SK-N-SH treated with all-trans-retinoic acid at 6 μM for 48 hours (cell line): Measurements from ENCODE around the gene CFAP251.

ENCODE experiments used
- ATAC-seq: fragments of 200-7000 bp; cut with Tn5 transposase; 3 replicates; pipeline ENCODE4 v1.9.1; 2020; ENCODE audit warnings: mild to moderate bottlenecking, moderate library complexity
- ARNTL ChIP-seq: fragments of 450-650 bp; formaldehyde crosslinking; IDR thresholded peaks from 2 replicates; pipeline ENCODE4 v1.5.0; 2020; ENCODE audit warnings: low read depth, mild to moderate bottlenecking, moderate library complexity, borderline replicate concordance
- BACH2 ChIP-seq: fragments of 250-450 bp; sonication (Bioruptor Pico); IDR thresholded peaks from 2 replicates; pipeline ENCODE4 v1.9.0; 2021; ENCODE audit warnings: mild to moderate bottlenecking, borderline replicate concordance
- CSDC2 ChIP-seq: fragments of 250-450 bp; sonication (Bioruptor Pico); IDR thresholded peaks from 2 replicates; pipeline ENCODE4 v1.5.0; 2020; ENCODE audit warnings: mild to moderate bottlenecking, moderate library complexity
- ESRRG ChIP-seq: fragments of 250-450 bp; sonication (Bioruptor Pico); IDR thresholded peaks from 2 replicates; pipeline ENCODE4 v1.6.1; 2021; ENCODE audit warnings: mild to moderate bottlenecking
- GLIS3 ChIP-seq: fragments of 250-450 bp; sonication (Bioruptor Pico); IDR thresholded peaks from 2 replicates; pipeline ENCODE4 v1.5.0; 2020; ENCODE audit warnings: mild to moderate bottlenecking, moderate library complexity
- ISL1 ChIP-seq: fragments of 250-450 bp; sonication (Bioruptor Pico); IDR thresholded peaks from 2 replicates; pipeline ENCODE4 v2.1.2; 2022; ENCODE audit warnings: mild to moderate bottlenecking, moderate library complexity
- OSR1 ChIP-seq: fragments of 250-450 bp; sonication (Bioruptor Pico); IDR thresholded peaks from 2 replicates; pipeline ENCODE4 v1.8.0; 2022; ENCODE audit warnings: moderate library complexity, mild to moderate bottlenecking, inconsistent platforms
- RARB ChIP-seq: fragments of 250-450 bp; sonication (Bioruptor Pico); IDR thresholded peaks from 2 replicates; pipeline ENCODE4 v1.8.0; 2021; ENCODE audit warnings: mild to moderate bottlenecking, moderate library complexity
- SNAI2 ChIP-seq: fragments of 250-450 bp; sonication (Bioruptor Pico); IDR thresholded peaks from 2 replicates; pipeline ENCODE4 v1.5.0; 2020; ENCODE audit warnings: mild to moderate bottlenecking, moderate library complexity
- TCF4 ChIP-seq: fragments of 250-450 bp; sonication (Bioruptor Pico); IDR thresholded peaks from 2 replicates; pipeline ENCODE4 v1.8.0; 2021; ENCODE audit warnings: mild to moderate bottlenecking, moderate library complexity, borderline replicate concordance
- TOX ChIP-seq: fragments of 250-450 bp; sonication (Bioruptor Pico); IDR thresholded peaks from 2 replicates; pipeline ENCODE4 v1.8.0; 2021; ENCODE audit warnings: mild to moderate bottlenecking, moderate library complexity, borderline replicate concordance
- ZC3H10 ChIP-seq: fragments of 250-450 bp; sonication (Bioruptor Pico); IDR thresholded peaks from 2 replicates; pipeline ENCODE4 v1.5.1; 2021; ENCODE audit warnings: mild to moderate bottlenecking, moderate library complexity
- ZFP3 ChIP-seq: fragments of 250-450 bp; sonication (Bioruptor Pico); IDR thresholded peaks from 2 replicates; pipeline ENCODE4 v1.5.0; 2020; ENCODE audit warnings: mild to moderate bottlenecking, moderate library complexity
- ZFP30 ChIP-seq: fragments of 450-650 bp; formaldehyde crosslinking; IDR thresholded peaks from 2 replicates; pipeline ENCODE4 v1.5.0; 2022; ENCODE audit warnings: mild to moderate bottlenecking, moderate library complexity
- ZNF565 ChIP-seq: fragments of 450-650 bp; formaldehyde crosslinking; conservative IDR thresholded peaks from 2 replicates; pipeline ENCODE4 v1.5.0; 2020; ENCODE audit warnings: low read depth, mild to moderate bottlenecking, moderate library complexity
- ZNF70 ChIP-seq: fragments of 450-650 bp; formaldehyde crosslinking; IDR thresholded peaks from 2 replicates; pipeline ENCODE4 v1.5.0; 2020; ENCODE audit warnings: mild to moderate bottlenecking, moderate library complexity
- ZNF8 ChIP-seq: fragments of 450-650 bp; formaldehyde crosslinking; IDR thresholded peaks from 2 replicates; pipeline ENCODE4 v1.5.0; 2020; ENCODE audit warnings: mild to moderate bottlenecking, moderate library complexity
- TF ChIP-seq, protein P1 (sequence below): fragments of 250-450 bp; sonication (Bioruptor Pico); IDR thresholded peaks from 2 replicates; pipeline ENCODE4 v1.8.0; 2021; ENCODE audit warnings: low read depth, mild to moderate bottlenecking, moderate library complexity, borderline replicate concordance
- TF ChIP-seq, protein P2 (sequence below): fragments of 250-450 bp; sonication (Bioruptor Pico); IDR thresholded peaks from 2 replicates; pipeline ENCODE4 v1.5.1; 2020; ENCODE audit warnings: low read depth, mild to moderate bottlenecking, moderate library complexity
- TF ChIP-seq, protein P3 (sequence below): fragments of 250-450 bp; sonication (Bioruptor Pico); IDR thresholded peaks from 2 replicates; pipeline ENCODE4 v1.8.0; 2020; ENCODE audit warnings: mild to moderate bottlenecking, moderate library complexity, borderline replicate concordance
- TF ChIP-seq, protein P4 (sequence below): fragments of 250-450 bp; sonication (Bioruptor Pico); IDR thresholded peaks from 2 replicates; pipeline ENCODE4 v1.5.0; 2020; ENCODE audit warnings: mild to moderate bottlenecking, moderate library complexity
- TF ChIP-seq, protein P5 (sequence below): fragments of 250-450 bp; sonication (Bioruptor Pico); IDR thresholded peaks from 2 replicates; pipeline ENCODE4 v1.5.1; 2021; ENCODE audit warnings: mild to moderate bottlenecking, moderate library complexity

The CFAP251 gene

DNA sequence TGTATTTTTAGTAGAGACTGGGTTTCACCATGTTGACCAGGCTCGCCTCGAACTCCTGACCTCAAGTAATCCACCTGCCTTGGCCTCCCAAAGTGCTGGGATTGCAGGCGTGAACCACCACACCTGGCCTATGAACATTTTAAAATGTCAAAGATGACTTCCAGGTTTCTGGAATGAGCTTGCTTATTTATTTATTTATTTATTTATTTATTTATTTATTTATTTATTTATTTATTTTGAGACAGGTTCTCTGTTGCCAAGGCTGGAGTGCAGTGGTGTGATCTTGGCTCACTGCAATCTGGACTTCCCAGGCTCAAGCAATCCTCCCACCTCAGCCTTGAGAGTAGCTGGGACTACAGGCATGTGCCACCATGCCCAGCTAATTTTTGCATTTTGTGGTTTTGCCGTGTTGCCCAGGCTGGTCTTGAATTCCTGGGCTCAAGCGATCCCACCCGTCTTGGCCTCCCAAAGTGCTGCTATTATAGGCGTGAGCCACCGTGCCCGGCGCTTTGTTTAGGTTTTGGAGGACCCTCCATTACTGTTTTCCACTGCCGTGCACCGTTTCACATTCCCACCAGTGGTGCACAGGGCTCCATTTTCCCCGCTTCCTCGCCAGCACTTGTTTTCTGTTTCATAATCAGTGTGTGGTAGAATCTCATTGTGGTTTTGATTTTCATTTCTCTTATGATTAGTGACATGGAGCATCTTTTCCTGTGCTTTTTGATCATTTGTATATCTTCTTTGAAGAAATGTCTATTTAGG lies 6.4 kb upstream of the CFAP251 start:
- no peak for ATAC-seq
- TF ChIP-seq CSDC2 (CRISPR knock-in tag): no peak
- TF ChIP-seq TOX (CRISPR knock-in tag): no peak
- no peak for TF ChIP-seq BACH2 (CRISPR knock-in tag)
- no peak for TF ChIP-seq SNAI2

DNA sequence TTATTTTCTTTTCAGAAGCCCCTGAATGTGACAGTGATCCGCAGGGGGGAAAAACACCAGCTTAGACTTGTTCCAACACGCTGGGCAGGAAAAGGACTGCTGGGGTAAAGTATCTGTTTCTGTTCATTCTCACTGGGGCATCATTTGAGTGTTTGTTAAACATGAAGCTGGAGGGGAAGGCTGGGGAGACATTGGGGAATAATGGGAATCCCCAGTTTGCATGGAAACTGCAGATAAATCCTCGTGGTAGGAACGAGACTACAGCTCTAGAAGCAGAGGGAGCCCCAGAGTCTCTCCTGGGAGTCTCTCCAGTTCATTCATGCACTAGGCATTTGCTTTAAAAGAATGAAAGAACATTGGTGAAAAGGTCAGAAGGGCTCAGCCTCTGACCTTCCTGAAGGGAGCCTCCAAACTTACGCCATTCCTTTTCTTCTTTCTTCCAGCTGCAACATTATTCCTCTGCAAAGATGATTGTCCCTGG lies 2.5 kb upstream of the CFAP251 start:
- TF ChIP-seq GLIS3 (CRISPR knock-in tag) (no peak), ZNF565 (CRISPR knock-in tag) (no peak), ZFP30 (CRISPR knock-in tag) (no peak), ARNTL (CRISPR knock-in tag) (no peak), CSDC2 (CRISPR knock-in tag) (no peak), ZFP3 (CRISPR knock-in tag) (no peak), BACH2 (CRISPR knock-in tag) (no peak)
- TF ChIP-seq, protein P1, sequence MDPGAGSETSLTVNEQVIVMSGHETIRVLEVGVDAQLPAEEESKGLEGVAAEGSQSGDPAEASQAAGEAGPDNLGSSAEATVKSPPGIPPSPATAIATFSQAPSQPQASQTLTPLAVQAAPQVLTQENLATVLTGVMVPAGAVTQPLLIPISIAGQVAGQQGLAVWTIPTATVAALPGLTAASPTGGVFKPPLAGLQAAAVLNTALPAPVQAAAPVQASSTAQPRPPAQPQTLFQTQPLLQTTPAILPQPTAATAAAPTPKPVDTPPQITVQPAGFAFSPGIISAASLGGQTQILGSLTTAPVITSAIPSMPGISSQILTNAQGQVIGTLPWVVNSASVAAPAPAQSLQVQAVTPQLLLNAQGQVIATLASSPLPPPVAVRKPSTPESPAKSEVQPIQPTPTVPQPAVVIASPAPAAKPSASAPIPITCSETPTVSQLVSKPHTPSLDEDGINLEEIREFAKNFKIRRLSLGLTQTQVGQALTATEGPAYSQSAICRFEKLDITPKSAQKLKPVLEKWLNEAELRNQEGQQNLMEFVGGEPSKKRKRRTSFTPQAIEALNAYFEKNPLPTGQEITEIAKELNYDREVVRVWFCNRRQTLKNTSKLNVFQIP (CRISPR knock-in tag): no peak
- ATAC-seq: no peak

DNA sequence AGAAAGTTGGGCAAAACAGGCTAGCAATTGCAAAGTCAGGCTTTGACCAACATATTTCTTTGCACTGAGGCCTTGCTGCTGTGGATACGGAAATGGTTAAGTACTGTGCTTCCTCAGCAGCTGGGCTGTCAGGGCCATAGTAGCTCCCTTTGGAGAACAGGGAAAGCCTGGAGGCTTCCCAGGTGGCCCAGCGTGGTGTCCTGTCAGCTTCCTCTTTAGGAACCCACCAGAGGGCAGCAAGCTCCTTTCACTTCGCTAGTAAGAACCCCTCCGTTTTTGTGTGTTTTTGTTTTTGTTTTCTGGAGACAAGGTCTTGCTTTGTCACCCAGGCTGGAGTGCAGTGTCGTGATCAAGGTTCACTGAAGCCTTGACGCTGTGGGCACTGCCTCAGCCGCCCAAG lies 1.7 kb upstream of the CFAP251 start:
- TF ChIP-seq ARNTL (CRISPR knock-in tag): no peak
- TF ChIP-seq, protein P2, sequence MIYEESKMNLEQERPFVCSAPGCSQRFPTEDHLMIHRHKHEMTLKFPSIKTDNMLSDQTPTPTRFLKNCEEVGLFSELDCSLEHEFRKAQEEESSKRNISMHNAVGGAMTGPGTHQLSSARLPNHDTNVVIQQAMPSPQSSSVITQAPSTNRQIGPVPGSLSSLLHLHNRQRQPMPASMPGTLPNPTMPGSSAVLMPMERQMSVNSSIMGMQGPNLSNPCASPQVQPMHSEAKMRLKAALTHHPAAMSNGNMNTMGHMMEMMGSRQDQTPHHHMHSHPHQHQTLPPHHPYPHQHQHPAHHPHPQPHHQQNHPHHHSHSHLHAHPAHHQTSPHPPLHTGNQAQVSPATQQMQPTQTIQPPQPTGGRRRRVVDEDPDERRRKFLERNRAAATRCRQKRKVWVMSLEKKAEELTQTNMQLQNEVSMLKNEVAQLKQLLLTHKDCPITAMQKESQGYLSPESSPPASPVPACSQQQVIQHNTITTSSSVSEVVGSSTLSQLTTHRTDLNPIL (CRISPR knock-in tag): no peak
- TF ChIP-seq, protein P1 (CRISPR knock-in tag): no peak
- no peak for TF ChIP-seq OSR1
- TF ChIP-seq ISL1 (CRISPR knock-in tag): no peak
- TF ChIP-seq TOX (CRISPR knock-in tag): no peak
- no peak for TF ChIP-seq ZFP3 (CRISPR knock-in tag)
- TF ChIP-seq TCF4 (CRISPR knock-in tag): no peak
- peak; percentile 83 for ATAC-seq

DNA sequence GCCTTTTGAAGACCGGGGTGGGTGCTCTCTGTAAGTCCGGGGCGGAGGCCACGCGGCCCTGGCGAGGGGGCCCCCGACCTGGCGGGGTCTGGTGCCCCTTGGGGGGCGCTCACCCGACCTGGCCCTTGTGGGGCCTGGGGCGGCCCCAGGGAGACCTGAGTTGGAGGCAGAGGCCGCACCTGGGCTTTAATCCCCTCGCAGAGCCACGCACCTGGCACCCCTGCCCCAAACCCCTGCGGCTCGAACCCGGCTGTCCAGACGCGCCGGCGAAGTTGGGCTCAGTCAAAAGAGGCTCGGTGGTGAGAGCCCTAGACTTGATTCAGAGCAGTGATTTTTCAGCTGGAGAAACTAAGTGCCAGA lies 267 bp downstream of the CFAP251 start:
- no peak for ATAC-seq
- TF ChIP-seq GLIS3 (CRISPR knock-in tag) (no peak), ZFP3 (CRISPR knock-in tag) (no peak), ZFP30 (CRISPR knock-in tag) (no peak), ZNF8 (CRISPR knock-in tag) (no peak), ISL1 (CRISPR knock-in tag) (no peak), ZNF70 (no peak), ZC3H10 (CRISPR knock-in tag) (no peak), OSR1 (no peak), ESRRG (no peak), RARB (CRISPR knock-in tag) (no peak), BACH2 (CRISPR knock-in tag) (no peak)
- TF ChIP-seq, protein P3, sequence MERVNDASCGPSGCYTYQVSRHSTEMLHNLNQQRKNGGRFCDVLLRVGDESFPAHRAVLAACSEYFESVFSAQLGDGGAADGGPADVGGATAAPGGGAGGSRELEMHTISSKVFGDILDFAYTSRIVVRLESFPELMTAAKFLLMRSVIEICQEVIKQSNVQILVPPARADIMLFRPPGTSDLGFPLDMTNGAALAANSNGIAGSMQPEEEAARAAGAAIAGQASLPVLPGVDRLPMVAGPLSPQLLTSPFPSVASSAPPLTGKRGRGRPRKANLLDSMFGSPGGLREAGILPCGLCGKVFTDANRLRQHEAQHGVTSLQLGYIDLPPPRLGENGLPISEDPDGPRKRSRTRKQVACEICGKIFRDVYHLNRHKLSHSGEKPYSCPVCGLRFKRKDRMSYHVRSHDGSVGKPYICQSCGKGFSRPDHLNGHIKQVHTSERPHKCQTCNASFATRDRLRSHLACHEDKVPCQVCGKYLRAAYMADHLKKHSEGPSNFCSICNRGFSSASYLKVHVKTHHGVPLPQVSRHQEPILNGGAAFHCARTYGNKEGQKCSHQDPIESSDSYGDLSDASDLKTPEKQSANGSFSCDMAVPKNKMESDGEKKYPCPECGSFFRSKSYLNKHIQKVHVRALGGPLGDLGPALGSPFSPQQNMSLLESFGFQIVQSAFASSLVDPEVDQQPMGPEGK (CRISPR knock-in tag): no peak
- TF ChIP-seq, protein P4, sequence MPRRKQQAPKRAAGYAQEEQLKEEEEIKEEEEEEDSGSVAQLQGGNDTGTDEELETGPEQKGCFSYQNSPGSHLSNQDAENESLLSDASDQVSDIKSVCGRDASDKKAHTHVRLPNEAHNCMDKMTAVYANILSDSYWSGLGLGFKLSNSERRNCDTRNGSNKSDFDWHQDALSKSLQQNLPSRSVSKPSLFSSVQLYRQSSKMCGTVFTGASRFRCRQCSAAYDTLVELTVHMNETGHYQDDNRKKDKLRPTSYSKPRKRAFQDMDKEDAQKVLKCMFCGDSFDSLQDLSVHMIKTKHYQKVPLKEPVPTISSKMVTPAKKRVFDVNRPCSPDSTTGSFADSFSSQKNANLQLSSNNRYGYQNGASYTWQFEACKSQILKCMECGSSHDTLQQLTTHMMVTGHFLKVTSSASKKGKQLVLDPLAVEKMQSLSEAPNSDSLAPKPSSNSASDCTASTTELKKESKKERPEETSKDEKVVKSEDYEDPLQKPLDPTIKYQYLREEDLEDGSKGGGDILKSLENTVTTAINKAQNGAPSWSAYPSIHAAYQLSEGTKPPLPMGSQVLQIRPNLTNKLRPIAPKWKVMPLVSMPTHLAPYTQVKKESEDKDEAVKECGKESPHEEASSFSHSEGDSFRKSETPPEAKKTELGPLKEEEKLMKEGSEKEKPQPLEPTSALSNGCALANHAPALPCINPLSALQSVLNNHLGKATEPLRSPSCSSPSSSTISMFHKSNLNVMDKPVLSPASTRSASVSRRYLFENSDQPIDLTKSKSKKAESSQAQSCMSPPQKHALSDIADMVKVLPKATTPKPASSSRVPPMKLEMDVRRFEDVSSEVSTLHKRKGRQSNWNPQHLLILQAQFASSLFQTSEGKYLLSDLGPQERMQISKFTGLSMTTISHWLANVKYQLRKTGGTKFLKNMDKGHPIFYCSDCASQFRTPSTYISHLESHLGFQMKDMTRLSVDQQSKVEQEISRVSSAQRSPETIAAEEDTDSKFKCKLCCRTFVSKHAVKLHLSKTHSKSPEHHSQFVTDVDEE (CRISPR knock-in tag): no peak
- TF ChIP-seq, protein P5, sequence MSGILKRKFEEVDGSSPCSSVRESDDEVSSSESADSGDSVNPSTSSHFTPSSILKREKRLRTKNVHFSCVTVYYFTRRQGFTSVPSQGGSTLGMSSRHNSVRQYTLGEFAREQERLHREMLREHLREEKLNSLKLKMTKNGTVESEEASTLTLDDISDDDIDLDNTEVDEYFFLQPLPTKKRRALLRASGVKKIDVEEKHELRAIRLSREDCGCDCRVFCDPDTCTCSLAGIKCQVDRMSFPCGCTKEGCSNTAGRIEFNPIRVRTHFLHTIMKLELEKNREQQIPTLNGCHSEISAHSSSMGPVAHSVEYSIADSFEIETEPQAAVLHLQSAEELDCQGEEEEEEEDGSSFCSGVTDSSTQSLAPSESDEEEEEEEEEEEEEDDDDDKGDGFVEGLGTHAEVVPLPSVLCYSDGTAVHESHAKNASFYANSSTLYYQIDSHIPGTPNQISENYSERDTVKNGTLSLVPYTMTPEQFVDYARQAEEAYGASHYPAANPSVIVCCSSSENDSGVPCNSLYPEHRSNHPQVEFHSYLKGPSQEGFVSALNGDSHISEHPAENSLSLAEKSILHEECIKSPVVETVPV (CRISPR knock-in tag): no peak
- TF ChIP-seq, protein P1 (CRISPR knock-in tag): no peak
